SK-N-SH (cell line): ENCODE measurements around the gene RIMS4.

ENCODE experiments used
- CTCF ChIP-seq: fragments of 200-600 bp; sonication (generic); IDR thresholded peaks from 2 replicates; pipeline ENCODE4 v1.6.1; 2017; ENCODE audit warnings: antibody characterized with exemption, mild to moderate bottlenecking, moderate library complexity
- EP300 ChIP-seq, 2 experiments: IDR thresholded peaks; 2 replicates each; pipeline versions ENCODE4 v1.4.0 to v1.6.1; 2012; ENCODE audit warnings: borderline replicate concordance in 1 of 2, low read depth in 1 of 2, low read length in 1 of 2
- RAD21 ChIP-seq: IDR thresholded peaks from 2 replicates; pipeline ENCODE4 v1.6.1; 2012; ENCODE audit warnings: mild to moderate bottlenecking, low read length
- REST ChIP-seq: IDR thresholded peaks from 2 replicates; pipeline ENCODE4 v1.6.1; 2012; ENCODE audit warnings: mild to moderate bottlenecking, low read depth, low read length, moderate library complexity
- TAF1 ChIP-seq: IDR thresholded peaks from 2 replicates; pipeline ENCODE4 v1.6.1; 2012; ENCODE audit warnings: low read depth, mild to moderate bottlenecking, low read length, moderate library complexity, borderline replicate concordance
- TCF12 ChIP-seq: IDR thresholded peaks from 2 replicates; pipeline ENCODE4 v1.4.0; 2012
- TEAD4 ChIP-seq: IDR thresholded peaks from 2 replicates; pipeline ENCODE4 v1.4.0; 2012; ENCODE audit warnings: mild to moderate bottlenecking, borderline replicate concordance; ENCODE audit not compliant: insufficient read depth
- ZBTB33 ChIP-seq: IDR thresholded peaks from 2 replicates; pipeline ENCODE4 v1.4.0; 2012; ENCODE audit warnings: low read depth, borderline replicate concordance

- no peak for TF ChIP-seq CTCF
- no peak for TF ChIP-seq TEAD4
- no peak for TF ChIP-seq EP300 (IDR thresholded peaks at IDR 0.05; ENCODE audit: borderline replicate concordance in 1 of 2, low read depth in 1 of 2, low read length in 1 of 2)
- no peak for TF ChIP-seq RAD21
- no peak for TF ChIP-seq TAF1
- TF ChIP-seq ZBTB33, result no peak
- TF ChIP-seq TCF12, result no peak
- TF ChIP-seq REST, result no peak
Observed at GRCh38 chr20:44732327-44732726, 78.0 kb downstream of the RIMS4 start.
